ENCODE data around the gene TTC9. TPM values are rescaled to one million over a fixed set of nuclear protein-coding genes. Genes with fewer than 3 reads are reported as not detected.

The TTC9 gene
- total RNA-seq, 4 donors from 2014 or later = 0.41 to 1.3 TPM; not detected in 2

- Histone ChIP-seq H3K36me3 (no peaks in the 10 kb centered on the region), H3K9me3 (no peaks in the 10 kb centered on the region), H3K27ac (peak overlapping the region; percentile 2 to 60 (median 54)), H3K4me3 (no peak overlapping the region), H3K4me1 (peaks cover 0 to 6% (median 0%) of the 10 kb centered on the region in 4 donors), H3K27me3 (no peaks in the 10 kb centered on the region)
- 35 to 58% methylated on average over 5 to 19 of the region's 19 CpGs for WGBS, 2 donors (ENCODE audit: low coverage in 1 of 2)
- DNase-seq = peak; percentile 68
- intact Hi-C loops (cut with DNase I; ENCODE audit: low total_unique reads) = no loop called here
- TF ChIP-seq POLR2AphosphoS5 (IDR thresholded peaks at IDR 0.05) = no peak
- TF ChIP-seq CTCF (IDR thresholded peaks at IDR 0.05) = no peak
- TF ChIP-seq POLR2A (IDR thresholded peaks at IDR 0.05) = no peak
- TF ChIP-seq EP300 (IDR thresholded peaks at IDR 0.05; ENCODE audit: low read depth) = no peak
- in situ Hi-C loops (cut with MboI; ENCODE audit: low pct_ligation_motif_present in 1 of 4, low pct_unique_long_range_greater_than_20kb in 1 of 4, low sequenced_read_pairs in 3 of 4) = no loop called here
Observed at GRCh38 chr14:70655110-70655826, 13.6 kb downstream of the TTC9 start.

GRCh38 chr14:70658899-70659298 lies 17.2 kb downstream of the TTC9 start:
- Histone ChIP-seq H3K27ac (no peak overlapping the region), H3K9me3 (no peaks in the 10 kb centered on the region), H3K4me3 (no peak overlapping the region), H3K4me1 (peaks cover 0 to 6% (median 0%) of the 10 kb centered on the region in 4 donors), H3K36me3 (no peaks in the 10 kb centered on the region), H3K27me3 (no peaks in the 10 kb centered on the region)
- TF ChIP-seq CTCF (IDR thresholded peaks at IDR 0.05) = no peak
- in situ Hi-C loops (cut with MboI; ENCODE audit: low pct_ligation_motif_present in 1 of 4, low pct_unique_long_range_greater_than_20kb in 1 of 4, low sequenced_read_pairs in 3 of 4) (no loop called here), intact Hi-C loops (cut with DNase I; ENCODE audit: low total_unique reads) (no loop called here)
- DNase-seq = no peak
- 54 to 66% methylated on average over 3 to 4 of the region's 4 CpGs for WGBS, 2 donors (ENCODE audit: low coverage in 1 of 2)

GRCh38 chr14:70660967-70661893 lies 19.5 kb downstream of the TTC9 start:
- no peaks in the 10 kb centered on the region for H3K36me3 ChIP-seq
- H3K4me1 ChIP-seq = peaks cover 0 to 17% (median 14%) of the 10 kb centered on the region in 4 donors
- intact Hi-C loops (cut with DNase I; ENCODE audit: low total_unique reads) = no loop called here
- peak; percentile 39 for DNase-seq
- H3K4me3 ChIP-seq = no peak overlapping the region
- TF ChIP-seq CTCF (IDR thresholded peaks at IDR 0.05) (no peak), EP300 (IDR thresholded peaks at IDR 0.05; ENCODE audit: low read depth) (no peak), POLR2AphosphoS5 (IDR thresholded peaks at IDR 0.05) (no peak), POLR2A (IDR thresholded peaks at IDR 0.05) (no peak)
- no peaks in the 10 kb centered on the region for H3K27me3 ChIP-seq
- H3K27ac ChIP-seq = no peak overlapping the region
- in situ Hi-C loops (cut with MboI; ENCODE audit: low pct_ligation_motif_present in 1 of 4, low pct_unique_long_range_greater_than_20kb in 1 of 4, low sequenced_read_pairs in 3 of 4) = no loop called here
- 51 to 69% methylated on average over 4 to 13 of the region's 13 CpGs for WGBS, 2 donors (ENCODE audit: low coverage in 1 of 2)
- H3K9me3 ChIP-seq = no peaks in the 10 kb centered on the region

- intact Hi-C loops (cut with DNase I; ENCODE audit: low total_unique reads) (no loop called here), in situ Hi-C loops (cut with MboI; ENCODE audit: low pct_ligation_motif_present in 1 of 4, low pct_unique_long_range_greater_than_20kb in 1 of 4, low sequenced_read_pairs in 3 of 4) (no loop called here)
- no peak for DNase-seq
- Histone ChIP-seq H3K27ac (no peak overlapping the region), H3K9me3 (no peaks in the 10 kb centered on the region), H3K27me3 (no peaks in the 10 kb centered on the region), H3K36me3 (no peaks in the 10 kb centered on the region), H3K4me1 (peaks cover 0 to 17% (median 14%) of the 10 kb centered on the region in 4 donors), H3K4me3 (no peak overlapping the region)
- TF ChIP-seq EP300 (IDR thresholded peaks at IDR 0.05; ENCODE audit: low read depth) (no peak), POLR2AphosphoS5 (IDR thresholded peaks at IDR 0.05) (no peak), CTCF (IDR thresholded peaks at IDR 0.05) (no peak), POLR2A (IDR thresholded peaks at IDR 0.05) (no peak)
Observed at GRCh38 chr14:70662080-70662479, 20.4 kb downstream of the TTC9 start.

All from transverse colon (tissue), 4 donors.